ENCODE results near the gene RNF145.

RNF145 gene

DNA sequence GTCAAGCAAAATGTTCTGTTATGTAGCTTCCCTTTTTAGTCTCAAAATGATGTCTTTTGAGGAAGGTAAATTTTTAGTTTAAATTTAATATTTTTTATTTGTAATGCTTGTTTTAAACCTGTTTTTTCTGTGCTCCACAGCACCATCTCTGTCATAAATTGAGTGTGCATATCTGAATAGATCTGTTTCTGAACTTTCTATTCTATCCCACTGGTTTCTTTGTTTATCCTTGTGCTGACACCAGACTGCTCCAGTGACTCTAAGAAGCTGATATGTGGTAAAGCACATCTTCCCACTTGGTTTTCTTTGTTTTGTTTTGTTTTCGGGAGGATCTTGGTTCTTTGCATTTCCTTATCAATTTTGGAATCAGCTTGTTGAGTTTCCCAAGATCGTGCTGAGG is 7.1 kb upstream of the RNF145 start:
- H3K9me3 ChIP-seq (ENCODE audit: insufficient read depth, low read depth, low read length): no peaks in the 10 kb centered on the region
- H3K27me3 ChIP-seq (ENCODE audit: insufficient read depth, low read length): peaks cover 2% of the 10 kb centered on the region; the same call in 1 of the 2 replicates
- H3K4me3 ChIP-seq (ENCODE audit: low read length): no peak overlapping the region
- H3K9ac ChIP-seq (ENCODE audit: low read depth, low read length): no peak overlapping the region
- no peaks in the 10 kb centered on the region for H3K36me3 ChIP-seq (ENCODE audit: insufficient read depth, low read depth, low read length)
- no peaks in the 10 kb centered on the region for H3K4me1 ChIP-seq (ENCODE audit: insufficient read depth, low read length)
- H3K27ac ChIP-seq (ENCODE audit: low read length): no peak overlapping the region

DNA sequence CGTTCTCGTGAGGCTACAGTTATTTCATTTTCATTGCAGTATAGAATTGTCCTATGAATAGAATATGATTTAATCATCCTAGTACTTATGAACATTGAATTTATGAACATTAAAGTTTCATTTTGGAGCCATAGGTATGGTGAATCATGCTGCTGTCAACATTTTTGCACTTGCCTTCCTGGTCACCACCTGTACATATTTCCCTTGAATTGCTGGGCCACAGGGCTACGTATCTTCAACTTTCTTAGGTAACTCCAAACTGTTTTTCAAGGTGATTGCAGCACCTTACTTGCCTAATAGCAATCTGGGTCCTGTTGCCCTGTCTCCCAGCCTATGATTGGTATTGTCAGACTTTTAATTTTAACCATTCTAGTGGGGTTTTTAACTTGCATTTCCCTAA is 6.5 kb upstream of the RNF145 start:
- no peaks in the 10 kb centered on the region for H3K4me1 ChIP-seq (ENCODE audit: insufficient read depth, low read length)
- no peak overlapping the region for H3K27ac ChIP-seq (ENCODE audit: low read length)
- H3K36me3 ChIP-seq (ENCODE audit: insufficient read depth, low read depth, low read length): no peaks in the 10 kb centered on the region
- H3K9me3 ChIP-seq (ENCODE audit: insufficient read depth, low read depth, low read length): no peaks in the 10 kb centered on the region
- no peak overlapping the region for H3K4me3 ChIP-seq (ENCODE audit: low read length)
- H3K27me3 ChIP-seq (ENCODE audit: insufficient read depth, low read length): peaks cover under 1% of the 10 kb centered on the region
- no peak overlapping the region for H3K9ac ChIP-seq (ENCODE audit: low read depth, low read length)

DNA sequence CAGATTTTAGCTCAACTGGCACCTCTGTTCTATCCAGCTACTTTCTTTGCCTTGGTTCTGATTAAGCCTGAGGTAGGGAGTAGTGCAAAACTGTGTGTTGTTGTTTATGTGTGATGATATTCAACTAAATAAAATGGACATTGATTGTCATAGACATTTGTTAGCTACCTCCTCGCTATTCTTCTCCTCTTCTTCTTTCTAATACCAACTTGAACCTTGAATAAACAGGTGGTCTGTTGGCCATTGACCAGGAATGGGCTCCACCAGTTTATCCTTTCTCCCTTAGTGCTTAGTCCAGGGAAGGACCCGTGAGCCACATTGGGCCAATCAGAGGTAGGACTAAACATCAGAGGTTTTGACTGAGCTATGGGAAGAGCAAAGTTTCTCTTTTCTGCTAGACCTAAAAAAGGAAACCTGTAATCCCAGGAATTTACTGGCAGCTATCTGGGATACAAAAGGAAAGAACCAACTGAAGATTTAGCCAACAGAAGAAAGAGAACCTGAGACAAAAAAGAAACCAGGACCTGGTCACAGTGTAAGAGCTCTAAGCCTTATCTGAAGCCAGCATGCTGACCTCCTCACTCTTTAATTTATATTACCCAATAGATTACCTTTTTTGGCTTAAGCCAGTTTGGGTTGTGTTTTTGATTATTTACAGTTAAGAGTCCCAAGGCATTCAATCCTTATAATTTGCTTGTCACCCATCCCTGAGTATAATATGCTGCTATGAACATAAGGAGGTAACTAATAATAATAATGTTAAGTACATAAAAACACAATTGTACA is 5.3 kb upstream of the RNF145 start:
- Histone ChIP-seq H3K36me3 (ENCODE audit: insufficient read depth, low read depth, low read length) (no peaks in the 10 kb centered on the region), H3K9ac (ENCODE audit: low read depth, low read length) (no peak overlapping the region), H3K4me3 (ENCODE audit: low read length) (no peak overlapping the region), H3K27ac (ENCODE audit: low read length) (no peak overlapping the region), H3K9me3 (ENCODE audit: insufficient read depth, low read depth, low read length) (no peaks in the 10 kb centered on the region), H3K4me1 (ENCODE audit: insufficient read depth, low read length) (peaks cover 7% of the 10 kb centered on the region; the same call in 1 of the 2 replicates), H3K27me3 (ENCODE audit: insufficient read depth, low read length) (peaks cover 12% of the 10 kb centered on the region)

- Histone ChIP-seq H3K27ac (ENCODE audit: low read length) (no peak overlapping the region), H3K36me3 (ENCODE audit: insufficient read depth, low read depth, low read length) (no peaks in the 10 kb centered on the region), H3K4me3 (ENCODE audit: low read length) (no peak overlapping the region), H3K4me1 (ENCODE audit: insufficient read depth, low read length) (peaks cover 7% of the 10 kb centered on the region; the same call in 1 of the 2 replicates), H3K9ac (ENCODE audit: low read depth, low read length) (no peak overlapping the region), H3K27me3 (ENCODE audit: insufficient read depth, low read length) (peaks cover 12% of the 10 kb centered on the region), H3K9me3 (ENCODE audit: insufficient read depth, low read depth, low read length) (no peaks in the 10 kb centered on the region)
These were observed 3.5 kb upstream of the RNF145 start for GRCh38 chr5:159212657-159213462.

GRCh38 chr5:159211729-159212174 is 2.4 kb upstream of the RNF145 start:
- Histone ChIP-seq H3K9ac (ENCODE audit: low read depth, low read length) (no peak overlapping the region), H3K4me1 (ENCODE audit: insufficient read depth, low read length) (peaks cover 15% of the 10 kb centered on the region; the same call in 1 of the 2 replicates)

GRCh38 chr5:159210846-159211245 is 1.5 kb upstream of the RNF145 start:
- H3K27ac ChIP-seq (ENCODE audit: low read length): no peak overlapping the region
- peaks cover 12% of the 10 kb centered on the region for H3K27me3 ChIP-seq (ENCODE audit: insufficient read depth, low read length)
- no peaks in the 10 kb centered on the region for H3K36me3 ChIP-seq (ENCODE audit: insufficient read depth, low read depth, low read length)
- no peak overlapping the region for H3K4me3 ChIP-seq (ENCODE audit: low read length)
- H3K4me1 ChIP-seq (ENCODE audit: insufficient read depth, low read length): peaks cover 16% of the 10 kb centered on the region; the same call in 1 of the 2 replicates
- no peak overlapping the region for H3K9ac ChIP-seq (ENCODE audit: low read depth, low read length)
- no peaks in the 10 kb centered on the region for H3K9me3 ChIP-seq (ENCODE audit: insufficient read depth, low read depth, low read length)

More at GRCh38 chr5:159211729-159212174, 2.4 kb upstream of the RNF145 start:
- H3K36me3 ChIP-seq (ENCODE audit: insufficient read depth, low read depth, low read length): no peaks in the 10 kb centered on the region
- H3K27me3 ChIP-seq (ENCODE audit: insufficient read depth, low read length): peaks cover 12% of the 10 kb centered on the region
- H3K9me3 ChIP-seq (ENCODE audit: insufficient read depth, low read depth, low read length): no peaks in the 10 kb centered on the region
- no peak overlapping the region for H3K27ac ChIP-seq (ENCODE audit: low read length)
- H3K4me3 ChIP-seq (ENCODE audit: low read length): no peak overlapping the region

DNA sequence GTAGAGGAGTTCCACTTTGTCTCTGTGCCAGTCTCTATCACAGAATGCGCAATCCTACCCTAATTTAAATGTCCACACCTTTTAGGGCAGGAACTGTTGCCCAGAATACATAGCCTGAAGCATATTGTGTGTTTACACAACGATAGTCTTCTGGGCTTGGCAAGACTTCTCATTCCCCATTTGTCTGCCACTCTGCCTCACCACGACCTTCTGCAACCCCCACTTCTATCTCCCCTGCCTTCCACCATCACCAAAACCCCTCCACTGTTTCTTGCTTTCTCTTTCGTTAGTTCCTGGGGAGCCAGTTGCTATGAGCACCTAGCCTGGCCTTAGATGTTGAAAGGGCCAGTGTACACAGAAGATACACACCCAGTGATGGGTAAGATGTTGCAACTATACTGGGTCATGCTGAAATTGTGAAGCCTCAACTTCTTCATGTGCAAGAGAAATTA is 883 bp upstream of the RNF145 start:
- no peaks in the 10 kb centered on the region for H3K36me3 ChIP-seq (ENCODE audit: insufficient read depth, low read depth, low read length)
- peaks cover 16% of the 10 kb centered on the region; the same call in 1 of the 2 replicates for H3K4me1 ChIP-seq (ENCODE audit: insufficient read depth, low read length)
- H3K9ac ChIP-seq (ENCODE audit: low read depth, low read length): peak overlapping the region; percentile 85; the same call in 1 of the 2 replicates
- no peaks in the 10 kb centered on the region for H3K9me3 ChIP-seq (ENCODE audit: insufficient read depth, low read depth, low read length)
- H3K27me3 ChIP-seq (ENCODE audit: insufficient read depth, low read length): peaks cover 12% of the 10 kb centered on the region
- H3K4me3 ChIP-seq (ENCODE audit: low read length): peak overlapping the region; percentile 86
- H3K27ac ChIP-seq (ENCODE audit: low read length): no peak overlapping the region

DNA sequence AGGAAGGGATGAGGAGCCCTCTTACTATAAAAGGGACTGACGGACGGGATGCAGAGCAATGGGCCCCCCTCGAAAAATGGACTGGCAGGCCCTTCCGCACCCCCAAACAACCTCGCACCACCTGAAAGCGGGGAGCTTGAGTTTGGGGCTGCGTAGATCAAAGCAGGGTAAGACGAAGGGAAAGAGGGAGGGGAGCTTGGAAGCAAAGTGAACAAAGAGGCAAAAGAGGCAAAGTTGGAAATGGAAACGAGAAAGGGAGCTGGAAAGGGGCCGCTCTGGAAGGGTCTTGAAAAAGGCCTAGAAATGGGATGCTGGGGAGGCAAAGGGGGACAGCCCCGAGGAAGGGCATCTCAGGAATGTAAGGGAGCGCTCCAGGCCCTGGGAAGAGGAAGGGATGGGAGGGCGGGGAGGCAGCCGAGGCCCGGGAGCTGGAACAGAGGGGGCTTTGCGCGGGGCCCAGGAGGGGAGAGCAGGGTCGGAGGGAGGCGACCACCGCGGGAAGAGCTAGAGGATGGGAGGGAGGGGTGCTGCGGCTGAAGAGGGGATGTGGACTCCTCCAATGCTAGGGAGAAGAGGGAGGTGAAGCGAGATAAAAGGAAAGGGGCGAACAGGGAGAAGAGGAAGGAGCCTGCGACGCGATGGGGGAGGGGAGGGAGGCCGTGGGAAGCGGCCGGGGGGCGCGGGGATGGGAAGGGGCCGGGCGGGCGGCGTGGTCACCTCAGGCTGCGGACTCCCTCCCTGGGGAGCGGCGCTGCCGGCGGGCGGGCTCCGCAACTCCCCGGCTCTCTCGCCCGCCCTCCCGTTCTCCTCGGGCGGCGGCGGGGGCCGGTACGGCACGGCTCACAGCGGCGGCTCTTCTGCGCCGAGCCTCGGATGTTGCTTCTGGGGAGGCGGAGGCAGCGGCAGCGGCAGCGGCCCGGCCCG is 577 bp downstream of the RNF145 start:
- Histone ChIP-seq H3K4me1 (ENCODE audit: insufficient read depth, low read length) (peaks cover 16% of the 10 kb centered on the region; the same call in 1 of the 2 replicates), H3K9me3 (ENCODE audit: insufficient read depth, low read depth, low read length) (no peaks in the 10 kb centered on the region), H3K9ac (ENCODE audit: low read depth, low read length) (peak overlapping the region; percentile 85; the same call in 1 of the 2 replicates), H3K27ac (ENCODE audit: low read length) (no peak overlapping the region), H3K36me3 (ENCODE audit: insufficient read depth, low read depth, low read length) (no peaks in the 10 kb centered on the region), H3K27me3 (ENCODE audit: insufficient read depth, low read length) (peaks cover 12% of the 10 kb centered on the region), H3K4me3 (ENCODE audit: low read length) (peak overlapping the region; percentile 86)

GRCh38 chr5:159207686-159208513 is 1.5 kb downstream of the RNF145 start:
- H3K27me3 ChIP-seq (ENCODE audit: insufficient read depth, low read length): peaks cover 12% of the 10 kb centered on the region

GRCh38 chr5:159207222-159207685 is 2.1 kb downstream of the RNF145 start:
- Histone ChIP-seq H3K27me3 (ENCODE audit: insufficient read depth, low read length) (peaks cover 12% of the 10 kb centered on the region), H3K4me3 (ENCODE audit: low read length) (peak overlapping the region; percentile 86), H3K27ac (ENCODE audit: low read length) (no peak overlapping the region), H3K9me3 (ENCODE audit: insufficient read depth, low read depth, low read length) (no peaks in the 10 kb centered on the region), H3K9ac (ENCODE audit: low read depth, low read length) (peak overlapping the region; percentile 85; the same call in 1 of the 2 replicates), H3K36me3 (ENCODE audit: insufficient read depth, low read depth, low read length) (peaks cover 2% of the 10 kb centered on the region; the same call in 1 of the 2 replicates), H3K4me1 (ENCODE audit: insufficient read depth, low read length) (peaks cover 18% of the 10 kb centered on the region)

More at GRCh38 chr5:159207686-159208513, 1.5 kb downstream of the RNF145 start:
- H3K4me1 ChIP-seq (ENCODE audit: insufficient read depth, low read length): peaks cover 16% of the 10 kb centered on the region; the same call in 1 of the 2 replicates
- peak overlapping the region; percentile 86 for H3K4me3 ChIP-seq (ENCODE audit: low read length)
- no peaks in the 10 kb centered on the region for H3K36me3 ChIP-seq (ENCODE audit: insufficient read depth, low read depth, low read length)
- peak overlapping the region; percentile 85; the same call in 1 of the 2 replicates for H3K9ac ChIP-seq (ENCODE audit: low read depth, low read length)
- no peak overlapping the region for H3K27ac ChIP-seq (ENCODE audit: low read length)
- no peaks in the 10 kb centered on the region for H3K9me3 ChIP-seq (ENCODE audit: insufficient read depth, low read depth, low read length)

Data from iPS-20b (cell line).